ENCODE measurements around the gene KCNQ1.

Gene KCNQ1

GRCh38 chr11:2655834-2656622 is 211.2 kb downstream of the KCNQ1 start:
- Histone ChIP-seq H3K4me3 (ENCODE audit: insufficient read depth in 1 of 2, low read depth in 1 of 2, low read length in 2 of 2) (peak overlapping the region in 1 of 2 experiments; percentile 18), H2AFZ (ENCODE audit: low read depth, low read length) (no peak overlapping the region), H2BK15ac (ENCODE audit: low read depth, poor library complexity, severe bottlenecking) (no peak overlapping the region), H2AK5ac (ENCODE audit: low read length, severe bottlenecking) (no peak overlapping the region), H2BK12ac (ENCODE audit: low read length in 2 of 2) (no peak overlapping the region), H3K23ac (ENCODE audit: low read length in 2 of 2) (no peak overlapping the region), H3K18ac (ENCODE audit: low read depth in 1 of 2, low read length in 2 of 2) (no peak overlapping the region), H3K9ac (ENCODE audit: low read length) (no peak overlapping the region), H3K27me3 (ENCODE audit: control insufficient read depth in 1 of 2, insufficient read depth in 1 of 2, low read length in 2 of 2) (peaks cover 0 to 2% of the 10 kb centered on the region in 2 experiments), H3K27ac (ENCODE audit: low read length, poor library complexity, severe bottlenecking) (peak overlapping the region; percentile 20), H4K91ac (ENCODE audit: low read length) (no peak overlapping the region), H2BK5ac (ENCODE audit: low read depth, low read length, poor library complexity, severe bottlenecking) (no peak overlapping the region), H3K79me1 (replicated peaks; ENCODE audit: low read length, poor library complexity, severe bottlenecking) (peaks cover 1% of the 10 kb centered on the region), H3K4ac (ENCODE audit: low read depth in 1 of 2, low read length in 2 of 2) (no peak overlapping the region), H3K36me3 (ENCODE audit: control insufficient read depth in 1 of 2, insufficient read depth in 2 of 2, low read depth in 1 of 2, low read length in 2 of 2) (peaks cover 0 to 7% of the 10 kb centered on the region in 2 experiments), H3K4me1 (ENCODE audit: control insufficient read depth, insufficient read depth, low read depth, low read length) (peaks cover 2% of the 10 kb centered on the region), H3K14ac (ENCODE audit: low read length in 2 of 2) (no peak overlapping the region), H4K8ac (ENCODE audit: low read length) (no peak overlapping the region), H3K9me3 (ENCODE audit: control insufficient read depth, low read length) (peaks cover 97% of the 10 kb centered on the region), H3K4me2 (ENCODE audit: low read length, poor library complexity, severe bottlenecking) (no peak overlapping the region), H2BK120ac (ENCODE audit: low read depth, low read length) (no peak overlapping the region)
- WGBS = 53% methylated on average over 6 of the region's 6 CpGs
- DNase-seq = peak; percentile 50

DNA sequence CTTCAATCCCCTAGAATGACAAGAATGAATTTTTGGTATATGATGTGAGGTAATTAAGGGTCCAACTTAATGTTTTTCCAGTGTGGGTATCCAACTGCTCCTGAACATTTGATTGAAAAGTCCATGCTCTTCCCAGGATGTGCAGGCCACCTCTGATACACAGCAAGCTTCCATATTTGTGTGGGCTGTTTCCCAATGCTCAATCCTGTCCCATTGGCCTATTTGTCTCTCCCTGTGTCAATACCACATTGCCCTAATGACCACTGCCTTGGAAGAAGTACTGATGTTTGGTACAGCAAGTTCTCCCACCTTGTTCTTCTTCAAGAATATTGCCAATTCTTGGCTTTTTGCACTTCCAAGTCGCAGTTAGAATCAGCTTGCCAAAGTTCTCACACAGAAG is 212.1 kb downstream of the KCNQ1 start:
- Histone ChIP-seq H3K18ac (ENCODE audit: low read depth in 1 of 2, low read length in 2 of 2) (no peak overlapping the region), H2BK120ac (ENCODE audit: low read depth, low read length) (no peak overlapping the region), H3K9me3 (ENCODE audit: control insufficient read depth, low read length) (peaks cover 97% of the 10 kb centered on the region), H3K23ac (ENCODE audit: low read length in 2 of 2) (no peak overlapping the region), H4K8ac (ENCODE audit: low read length) (no peak overlapping the region), H3K9ac (ENCODE audit: low read length) (no peak overlapping the region), H2AK5ac (ENCODE audit: low read length, severe bottlenecking) (peak overlapping the region; percentile 49), H3K4me2 (ENCODE audit: low read length, poor library complexity, severe bottlenecking) (no peak overlapping the region), H3K36me3 (ENCODE audit: control insufficient read depth in 1 of 2, insufficient read depth in 2 of 2, low read depth in 1 of 2, low read length in 2 of 2) (peaks cover 0 to 14% of the 10 kb centered on the region in 2 experiments), H3K14ac (ENCODE audit: low read length in 2 of 2) (no peak overlapping the region), H3K79me1 (replicated peaks; ENCODE audit: low read length, poor library complexity, severe bottlenecking) (peaks cover 2% of the 10 kb centered on the region), H3K4me3 (ENCODE audit: insufficient read depth in 1 of 2, low read depth in 1 of 2, low read length in 2 of 2) (peak overlapping the region in 1 of 2 experiments; percentile 28), H3K4ac (ENCODE audit: low read depth in 1 of 2, low read length in 2 of 2) (no peak overlapping the region), H4K91ac (ENCODE audit: low read length) (no peak overlapping the region), H2BK5ac (ENCODE audit: low read depth, low read length, poor library complexity, severe bottlenecking) (no peak overlapping the region), H2AFZ (ENCODE audit: low read depth, low read length) (no peak overlapping the region), H3K4me1 (ENCODE audit: control insufficient read depth, insufficient read depth, low read depth, low read length) (peaks cover 2% of the 10 kb centered on the region), H2BK12ac (ENCODE audit: low read length in 2 of 2) (no peak overlapping the region), H3K27ac (ENCODE audit: low read length, poor library complexity, severe bottlenecking) (no peak overlapping the region), H2BK15ac (ENCODE audit: low read depth, poor library complexity, severe bottlenecking) (no peak overlapping the region), H3K27me3 (ENCODE audit: control insufficient read depth in 1 of 2, insufficient read depth in 1 of 2, low read length in 2 of 2) (peaks cover 0 to 2% of the 10 kb centered on the region in 2 experiments)
- WGBS = no CpG with 5 or more reads among the region's 1 CpG
- no peak for DNase-seq

GRCh38 chr11:2657697-2658284 is 213.0 kb downstream of the KCNQ1 start:
- no peak overlapping the region for H4K91ac ChIP-seq (ENCODE audit: low read length)

DNA sequence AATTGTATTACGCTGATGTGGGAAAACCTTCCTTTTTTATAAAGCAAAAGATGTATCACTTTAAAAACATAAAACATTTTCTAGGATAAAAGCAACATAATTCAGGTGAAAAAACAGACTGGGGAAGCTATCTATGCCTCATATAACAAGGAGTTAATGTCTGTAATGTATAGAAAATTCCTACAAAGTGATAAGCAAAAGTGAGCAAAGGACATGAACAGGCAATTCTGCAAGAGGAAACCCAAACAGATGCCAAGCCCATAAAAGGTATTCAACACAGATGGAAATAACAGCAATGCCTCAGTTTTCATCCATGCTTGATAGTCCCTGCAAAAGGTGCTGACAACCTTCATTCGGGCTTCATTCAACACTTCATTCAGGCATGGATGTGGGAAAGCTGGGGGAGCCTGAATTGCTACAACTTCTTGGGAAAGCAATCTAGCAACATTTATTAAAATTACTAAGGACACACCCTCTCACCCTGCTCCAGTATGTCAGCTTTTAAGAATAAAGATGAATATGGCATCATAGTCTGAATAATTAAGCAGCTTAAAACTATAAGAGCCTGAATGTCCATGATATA is 215.6 kb downstream of the KCNQ1 start:
- peak overlapping the region in 1 of 2 experiments; percentile 42 for H3K4me3 ChIP-seq (ENCODE audit: insufficient read depth in 1 of 2, low read depth in 1 of 2, low read length in 2 of 2)
- no peak overlapping the region for H4K91ac ChIP-seq (ENCODE audit: low read length)
- no peak overlapping the region for H3K27ac ChIP-seq (ENCODE audit: low read length, poor library complexity, severe bottlenecking)
- 60% methylated on average over 1 of the region's 2 CpGs for WGBS
- no peak overlapping the region for H2AK5ac ChIP-seq (ENCODE audit: low read length, severe bottlenecking)
- no peak overlapping the region for H3K14ac ChIP-seq (ENCODE audit: low read length in 2 of 2)
- DNase-seq = no peak
- no peak overlapping the region for H3K9ac ChIP-seq (ENCODE audit: low read length)
- no peak overlapping the region for H2BK12ac ChIP-seq (ENCODE audit: low read length in 2 of 2)
- H2BK5ac ChIP-seq (ENCODE audit: low read depth, low read length, poor library complexity, severe bottlenecking) = no peak overlapping the region
- no peak overlapping the region for H3K4ac ChIP-seq (ENCODE audit: low read depth in 1 of 2, low read length in 2 of 2)
- H3K79me1 ChIP-seq (replicated peaks; ENCODE audit: low read length, poor library complexity, severe bottlenecking) = peaks cover 12% of the 10 kb centered on the region
- peaks cover 80% of the 10 kb centered on the region for H3K9me3 ChIP-seq (ENCODE audit: control insufficient read depth, low read length)
- H3K18ac ChIP-seq (ENCODE audit: low read depth in 1 of 2, low read length in 2 of 2) = no peak overlapping the region
- H3K23ac ChIP-seq (ENCODE audit: low read length in 2 of 2) = no peak overlapping the region
- peaks cover 0 to 2% of the 10 kb centered on the region in 2 experiments for H3K27me3 ChIP-seq (ENCODE audit: control insufficient read depth in 1 of 2, insufficient read depth in 1 of 2, low read length in 2 of 2)
- H3K4me1 ChIP-seq (ENCODE audit: control insufficient read depth, insufficient read depth, low read depth, low read length) = peaks cover 2% of the 10 kb centered on the region
- H2BK15ac ChIP-seq (ENCODE audit: low read depth, poor library complexity, severe bottlenecking) = no peak overlapping the region
- H2AFZ ChIP-seq (ENCODE audit: low read depth, low read length) = no peak overlapping the region
- H3K4me2 ChIP-seq (ENCODE audit: low read length, poor library complexity, severe bottlenecking) = no peak overlapping the region
- H3K36me3 ChIP-seq (ENCODE audit: control insufficient read depth in 1 of 2, insufficient read depth in 2 of 2, low read depth in 1 of 2, low read length in 2 of 2) = peaks cover 14 to 39% of the 10 kb centered on the region in 2 experiments
- no peak overlapping the region for H4K8ac ChIP-seq (ENCODE audit: low read length)
- H2BK120ac ChIP-seq (ENCODE audit: low read depth, low read length) = no peak overlapping the region

More at GRCh38 chr11:2657697-2658284, 213.0 kb downstream of the KCNQ1 start:
- Histone ChIP-seq H3K27me3 (ENCODE audit: control insufficient read depth in 1 of 2, insufficient read depth in 1 of 2, low read length in 2 of 2) (peaks cover 0 to 2% of the 10 kb centered on the region in 2 experiments), H3K18ac (ENCODE audit: low read depth in 1 of 2, low read length in 2 of 2) (no peak overlapping the region), H2BK120ac (ENCODE audit: low read depth, low read length) (no peak overlapping the region), H3K4me2 (ENCODE audit: low read length, poor library complexity, severe bottlenecking) (no peak overlapping the region), H2AK5ac (ENCODE audit: low read length, severe bottlenecking) (no peak overlapping the region), H3K4me1 (ENCODE audit: control insufficient read depth, insufficient read depth, low read depth, low read length) (peaks cover 2% of the 10 kb centered on the region), H3K4ac (ENCODE audit: low read depth in 1 of 2, low read length in 2 of 2) (no peak overlapping the region), H3K23ac (ENCODE audit: low read length in 2 of 2) (no peak overlapping the region), H2AFZ (ENCODE audit: low read depth, low read length) (no peak overlapping the region), H2BK12ac (ENCODE audit: low read length in 2 of 2) (no peak overlapping the region), H3K9ac (ENCODE audit: low read length) (no peak overlapping the region), H3K36me3 (ENCODE audit: control insufficient read depth in 1 of 2, insufficient read depth in 2 of 2, low read depth in 1 of 2, low read length in 2 of 2) (peaks cover 0 to 22% of the 10 kb centered on the region in 2 experiments), H3K27ac (ENCODE audit: low read length, poor library complexity, severe bottlenecking) (no peak overlapping the region), H3K14ac (ENCODE audit: low read length in 2 of 2) (no peak overlapping the region), H4K8ac (ENCODE audit: low read length) (no peak overlapping the region), H3K79me1 (replicated peaks; ENCODE audit: low read length, poor library complexity, severe bottlenecking) (peaks cover 5% of the 10 kb centered on the region), H3K9me3 (ENCODE audit: control insufficient read depth, low read length) (peaks cover 96% of the 10 kb centered on the region), H2BK5ac (ENCODE audit: low read depth, low read length, poor library complexity, severe bottlenecking) (no peak overlapping the region), H3K4me3 (ENCODE audit: insufficient read depth in 1 of 2, low read depth in 1 of 2, low read length in 2 of 2) (no peak overlapping the region), H2BK15ac (ENCODE audit: low read depth, poor library complexity, severe bottlenecking) (no peak overlapping the region)
- 98% methylated on average over 6 of the region's 8 CpGs for WGBS
- DNase-seq = no peak

Data from mesenchymal stem cell (in vitro differentiated cells and primary cell).